Activated gamma-delta T cell treated with Interleukin-2 at 50 U/mL for 16 hours (primary cell): Measurements from ENCODE around the gene IFI27L1.
A peak's percentile ranks its signal among the peaks of the same experiment; 100 is the strongest.
"Not testable (repeated sequence)": the region's sequence is repeated elsewhere in the genome, so short reads cannot be mapped to it uniquely, and the experiment has no call there.

Experiments used
- DNase-seq: peaks from one replicate; pipeline ENCODE4 v3.0.0-alpha.2; 2020

Gene IFI27L1

DNA sequence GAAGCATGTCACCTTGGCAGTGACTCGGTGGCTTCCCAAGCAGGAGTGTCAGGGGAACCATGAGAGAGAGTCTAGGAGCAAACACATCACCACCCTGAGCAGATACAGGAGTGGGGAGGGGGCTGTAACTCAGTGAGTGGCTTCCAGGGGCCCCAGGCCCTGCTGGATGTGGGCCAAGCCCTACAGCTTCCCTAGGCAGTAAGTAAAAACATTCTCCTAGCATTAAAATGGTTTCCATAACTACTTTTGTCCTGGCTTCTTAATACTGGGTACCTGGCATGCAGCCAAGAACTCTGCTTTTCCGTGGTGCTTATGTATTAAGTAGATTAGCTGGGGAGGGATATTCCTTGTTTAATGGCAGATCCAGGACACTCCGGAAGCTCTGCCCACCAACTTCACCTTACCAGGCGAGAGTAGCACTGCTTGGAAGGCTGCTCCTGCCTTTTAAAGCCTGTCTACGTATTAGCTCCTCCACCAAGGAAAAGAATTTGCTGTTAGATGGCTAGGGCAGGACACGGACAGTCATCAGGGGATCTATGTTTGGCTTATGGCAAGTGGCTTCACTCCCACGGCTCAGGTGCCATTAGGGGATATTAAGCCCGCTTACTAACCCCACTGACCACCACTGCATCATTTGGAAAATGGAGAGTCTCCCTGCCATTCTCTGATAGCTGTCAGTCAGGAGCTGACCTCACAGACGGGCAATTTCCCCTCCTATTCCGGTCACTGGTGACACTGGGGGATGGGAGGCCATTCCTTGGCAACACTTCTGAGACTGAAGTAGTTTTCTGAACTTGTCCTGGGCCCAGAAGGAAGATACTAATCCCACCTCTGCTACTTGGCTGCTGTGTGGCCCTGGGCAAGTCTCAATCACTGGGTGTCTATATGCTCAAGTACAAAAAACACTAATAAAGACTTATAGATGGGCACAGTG, 32.2 kb upstream of the IFI27L1 start:
- DNase-seq = no peak

GRCh38 chr14:94049625-94050023, 31.5 kb upstream of the IFI27L1 start:
- no peak for DNase-seq

DNA sequence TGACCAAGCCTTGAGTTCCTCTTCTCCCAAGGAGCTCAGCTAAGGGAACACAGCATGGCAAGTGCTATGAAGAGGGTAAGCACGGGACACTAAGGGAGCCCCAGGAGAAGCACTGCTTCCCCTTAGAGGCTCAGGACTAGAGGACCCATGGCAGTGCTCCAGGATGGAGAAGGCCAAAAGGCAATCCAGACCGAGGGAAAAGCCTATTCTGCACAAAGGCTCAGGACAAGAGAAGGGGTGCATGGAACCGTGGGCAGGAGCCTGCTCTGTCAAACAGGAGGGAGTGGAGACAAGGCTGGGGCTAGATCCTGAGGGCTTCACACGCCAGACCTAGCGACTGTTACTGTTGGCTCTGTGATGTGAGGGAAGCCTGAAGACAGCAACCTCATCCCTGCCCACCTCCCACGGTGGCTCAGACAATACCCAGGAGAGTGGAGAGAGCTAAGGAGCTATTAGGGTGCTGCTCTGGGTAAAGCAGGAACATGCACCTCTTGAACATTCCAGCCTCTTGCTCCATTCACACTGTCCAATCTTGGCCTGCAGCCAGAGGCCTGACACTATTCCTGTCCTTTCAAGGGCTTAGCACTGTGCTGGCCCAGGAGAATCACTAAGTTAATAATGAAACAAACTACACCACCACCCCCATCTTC, 30.8 kb upstream of the IFI27L1 start:
- peak; percentile 1 for DNase-seq

GRCh38 chr14:94051115-94051514, 30.0 kb upstream of the IFI27L1 start:
- no peak for DNase-seq

- DNase-seq = no peak
Observed at GRCh38 chr14:94051779-94052178, 29.3 kb upstream of the IFI27L1 start.

- no peak for DNase-seq
Observed at GRCh38 chr14:94052199-94052598, 28.9 kb upstream of the IFI27L1 start.

DNA sequence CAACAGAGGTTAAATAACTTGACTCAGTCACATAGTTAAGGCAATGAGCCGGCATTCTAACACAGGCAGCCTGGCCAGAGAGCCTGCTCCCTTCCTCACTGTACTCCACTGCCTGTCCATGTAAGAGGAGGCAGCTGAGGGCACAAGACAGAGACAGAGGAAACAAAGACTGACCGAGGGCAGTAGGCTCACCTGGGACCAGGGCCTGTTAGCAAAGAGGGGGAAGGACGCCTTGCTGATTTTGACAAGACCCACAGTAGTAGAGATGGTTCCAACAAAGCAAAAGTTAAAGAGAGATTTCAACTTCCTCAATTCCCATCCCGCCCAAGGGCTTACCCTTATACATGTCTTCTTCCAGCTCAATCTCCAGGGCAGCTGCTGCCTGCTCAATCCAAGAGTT, 28.4 kb upstream of the IFI27L1 start:
- no peak for DNase-seq

DNA sequence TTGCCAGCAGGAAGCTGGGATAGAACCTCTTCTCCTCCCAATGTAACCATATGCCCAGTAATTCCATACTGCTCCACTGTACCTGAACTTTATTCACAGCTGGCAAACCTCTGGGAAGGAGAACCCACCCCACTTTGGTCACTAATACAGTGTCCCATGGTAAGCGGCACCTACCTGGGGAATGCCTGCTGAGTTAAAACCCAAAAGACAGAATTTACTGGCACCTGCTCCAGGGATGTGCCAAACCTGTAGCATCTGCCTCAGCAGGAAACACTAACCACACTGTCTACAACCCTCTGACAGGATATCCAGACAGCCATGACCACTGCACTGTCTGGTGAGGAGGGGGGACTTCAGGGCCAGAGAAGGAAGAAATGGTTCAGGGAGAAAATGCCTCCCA, 26.7 kb upstream of the IFI27L1 start:
- no peak for DNase-seq

DNA sequence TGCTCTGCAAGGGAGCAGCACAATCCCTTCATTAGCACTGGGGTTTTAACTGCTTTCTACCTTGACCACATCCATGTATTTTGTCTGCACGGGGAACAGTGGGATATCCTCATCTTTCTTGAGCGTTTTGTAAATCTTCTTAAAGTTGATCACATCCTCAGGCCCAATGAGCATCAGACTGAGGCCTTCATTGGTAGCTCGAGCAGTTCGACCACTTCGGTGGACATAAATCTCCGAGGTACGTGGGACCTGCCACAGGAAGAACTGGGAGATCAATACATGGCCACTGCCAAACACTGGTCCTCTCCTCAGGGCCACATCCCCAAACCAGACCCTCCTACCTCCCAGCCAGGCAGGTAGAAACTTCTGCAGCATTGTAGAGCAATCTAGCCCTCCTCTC, 26.2 kb upstream of the IFI27L1 start:
- DNase-seq = no peak

GRCh38 chr14:94056579-94057308, 24.4 kb upstream of the IFI27L1 start:
- no peak for DNase-seq

- no peak for DNase-seq
Observed at GRCh38 chr14:94058128-94058673, 22.9 kb upstream of the IFI27L1 start.

DNA sequence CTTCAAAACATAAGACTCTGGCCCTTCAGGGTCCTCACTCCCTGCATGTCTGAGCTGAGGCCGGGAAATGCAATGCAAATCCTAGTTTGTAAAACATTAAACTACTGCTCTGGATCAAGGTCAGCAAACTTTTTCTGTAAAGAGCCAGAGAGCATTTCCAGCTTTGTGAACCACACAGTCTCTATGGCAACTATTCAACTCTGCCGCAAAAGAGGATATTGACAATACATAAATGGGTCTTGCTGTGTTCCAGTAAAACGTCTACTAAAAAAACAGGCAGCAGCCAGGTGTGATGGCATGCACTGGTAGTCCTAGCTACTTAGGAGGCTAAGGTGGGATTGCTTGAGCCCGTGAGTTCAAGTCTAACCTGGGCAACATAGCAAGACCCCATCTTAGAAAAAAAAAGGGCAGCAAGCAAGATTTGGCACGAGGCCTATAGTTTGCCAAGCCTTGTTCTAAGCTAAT, 22.4 kb upstream of the IFI27L1 start:
- no peak for DNase-seq

- DNase-seq = peak; percentile 1
Observed at GRCh38 chr14:94059998-94060397, 21.1 kb upstream of the IFI27L1 start.

- no peak for DNase-seq
Observed at GRCh38 chr14:94062344-94062940, 18.7 kb upstream of the IFI27L1 start.

- DNase-seq = no peak
Observed at GRCh38 chr14:94066089-94066676, 14.9 kb upstream of the IFI27L1 start.

DNA sequence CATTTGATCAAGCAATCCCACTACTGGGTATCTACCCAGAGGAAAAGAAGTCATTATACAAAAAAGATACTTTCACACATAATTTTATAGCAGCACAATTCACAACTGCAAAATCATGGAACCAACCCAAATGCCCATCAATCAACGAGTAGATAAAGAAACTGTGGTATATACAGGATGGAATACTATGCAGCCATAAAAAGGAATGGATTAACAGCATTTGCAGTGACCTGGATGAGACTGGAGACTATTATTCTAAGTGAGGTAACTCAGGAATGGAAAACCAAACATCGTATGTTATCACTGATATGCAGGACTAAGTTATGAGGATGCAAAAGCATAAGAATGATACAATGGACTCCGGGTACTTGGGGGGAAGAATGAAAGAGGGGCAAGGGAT, 9.0 kb upstream of the IFI27L1 start:
- not testable (repeated sequence) for DNase-seq

DNA sequence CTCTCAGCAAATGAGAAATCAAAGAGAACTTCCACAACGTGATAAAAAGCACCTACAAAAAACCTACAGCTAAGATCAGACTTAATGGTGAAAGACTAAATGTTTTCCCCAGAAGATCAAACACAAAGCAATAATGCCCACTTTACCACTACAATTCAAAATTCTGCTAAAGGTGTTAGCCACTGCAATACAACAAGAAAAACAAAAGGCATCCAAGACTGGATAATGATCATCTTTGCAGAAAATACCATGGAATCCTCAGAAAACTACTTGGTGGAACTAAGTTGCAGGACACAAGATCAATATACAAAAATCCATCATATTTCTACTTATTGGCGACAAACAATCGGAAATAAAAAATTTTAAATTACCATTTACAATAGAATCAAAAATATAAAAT, 6.6 kb upstream of the IFI27L1 start:
- DNase-seq = no peak

DNA sequence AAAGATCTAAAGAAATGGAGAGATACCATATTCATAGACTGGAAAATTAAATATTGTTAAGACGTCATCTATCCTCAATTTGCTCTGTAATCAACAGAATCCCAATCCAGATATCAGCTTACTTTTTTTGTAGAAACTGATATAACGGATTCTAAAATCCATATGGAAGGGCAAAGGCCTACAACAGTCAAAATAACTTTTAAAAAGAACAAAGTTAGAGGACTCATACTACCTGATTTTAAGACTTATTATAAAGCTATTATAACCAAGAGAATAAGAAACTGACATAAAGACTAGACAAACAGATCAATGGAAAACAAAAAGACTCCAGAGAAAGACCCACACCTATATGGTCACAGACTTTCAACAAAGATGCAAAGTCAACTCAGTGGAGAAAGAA, 6.1 kb upstream of the IFI27L1 start:
- DNase-seq = no peak

- no peak for DNase-seq
Observed at GRCh38 chr14:94077111-94077821, 3.8 kb upstream of the IFI27L1 start.

DNA sequence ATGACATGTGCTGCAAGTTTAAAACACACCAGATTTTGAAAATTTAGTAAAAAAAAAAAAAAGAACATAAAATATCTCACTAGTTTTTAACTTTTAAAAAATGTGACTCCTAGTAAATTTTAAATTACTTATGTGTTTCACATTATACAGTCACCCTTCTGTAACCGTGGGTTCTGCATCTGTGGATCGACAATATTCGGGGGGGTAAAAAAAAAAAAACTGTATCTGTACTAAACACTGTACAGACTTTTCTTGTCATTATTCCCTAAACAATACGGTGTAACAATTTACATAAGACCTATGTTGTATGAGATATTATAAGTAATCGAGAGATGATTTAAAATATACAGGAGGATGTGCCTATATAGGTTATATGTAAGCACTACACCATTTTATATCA, 3.3 kb upstream of the IFI27L1 start:
- no peak for DNase-seq

- no peak for DNase-seq
Observed at GRCh38 chr14:94079891-94080620, 1.1 kb upstream of the IFI27L1 start.
